Measurements from ENCODE around the gene MEAF6.

Gene MEAF6

GRCh38 chr1:37456614-37457013, 58.0 kb downstream of the MEAF6 start:
- H4K91ac ChIP-seq (ENCODE audit: low read depth, low read length, poor library complexity): no peak overlapping the region
- H2BK5ac ChIP-seq (ENCODE audit: low read length): no peak overlapping the region
- peaks cover 0 to 6% (median 0%) of the 10 kb centered on the region in 3 experiments for H3K27me3 ChIP-seq (ENCODE audit: control insufficient read depth in 3 of 3, insufficient read depth in 3 of 3, low read depth in 1 of 3, low read length in 3 of 3)
- H2AFZ ChIP-seq (ENCODE audit: low read length): no peak overlapping the region
- H3K4me2 ChIP-seq (ENCODE audit: insufficient read depth, low read length, poor library complexity, severe bottlenecking): no peak overlapping the region
- H3K36me3 ChIP-seq (replicated peaks in 1 of 2; ENCODE audit: control insufficient read depth in 2 of 2, insufficient read depth in 2 of 2, low read length in 2 of 2): no peaks in the 10 kb centered on the region
- no peaks in the 10 kb centered on the region for H3K9me3 ChIP-seq (replicated peaks in 1 of 2; ENCODE audit: control insufficient read depth in 2 of 2, insufficient read depth in 1 of 2, low read depth in 1 of 2, low read length in 2 of 2)
- no peaks in the 10 kb centered on the region for H3K79me1 ChIP-seq (ENCODE audit: low read depth, low read length)
- no peak overlapping the region for H3K9ac ChIP-seq (ENCODE audit: low read depth, low read length, poor library complexity)
- peaks cover 6 to 7% of the 10 kb centered on the region in 2 donors for H3K4me1 ChIP-seq (ENCODE audit: control insufficient read depth in 2 of 2, insufficient read depth in 1 of 2, low read depth in 1 of 2, low read length in 2 of 2)
- H3K27ac ChIP-seq (replicated peaks; ENCODE audit: low read length): no peak overlapping the region
- no peak overlapping the region for H2BK120ac ChIP-seq (ENCODE audit: low read depth, low read length)
- H4K8ac ChIP-seq (ENCODE audit: low read depth, low read length): no peak overlapping the region
- H3K14ac ChIP-seq (ENCODE audit: low read length): no peak overlapping the region
- no peak overlapping the region for H2BK15ac ChIP-seq (ENCODE audit: low read length)
- no peak overlapping the region for H3K23ac ChIP-seq (ENCODE audit: low read depth, low read length, poor library complexity)
- no peak overlapping the region for H2BK12ac ChIP-seq (ENCODE audit: low read length)
- no peak overlapping the region for H3K4me3 ChIP-seq (ENCODE audit: low read length in 2 of 2)
- H3K18ac ChIP-seq (ENCODE audit: low read length): no peak overlapping the region
- no peak overlapping the region for H3K4ac ChIP-seq (ENCODE audit: low read length)
- no peak for DNase-seq (ENCODE audit: low spot score)
- no peak overlapping the region for H2AK5ac ChIP-seq (ENCODE audit: low read depth, low read length)

GRCh38 chr1:37455516-37455915, 59.0 kb downstream of the MEAF6 start:
- no peak for DNase-seq (ENCODE audit: low spot score)
- no peak overlapping the region for H3K4me2 ChIP-seq (ENCODE audit: insufficient read depth, low read length, poor library complexity, severe bottlenecking)
- no peaks in the 10 kb centered on the region for H3K36me3 ChIP-seq (replicated peaks in 1 of 2; ENCODE audit: control insufficient read depth in 2 of 2, insufficient read depth in 2 of 2, low read length in 2 of 2)
- no peaks in the 10 kb centered on the region for H3K79me1 ChIP-seq (ENCODE audit: low read depth, low read length)
- WGBS, 2 donors (ENCODE audit: extremely low coverage in 2 of 2, insufficient read length in 2 of 2, insufficient replicate concordance in 1 of 2): no CpG with 5 or more reads among the region's 10 CpGs
- no peak overlapping the region for H3K27ac ChIP-seq (replicated peaks; ENCODE audit: low read length)
- no peak overlapping the region for H3K4me3 ChIP-seq (ENCODE audit: low read length in 2 of 2)
- H3K9ac ChIP-seq (ENCODE audit: low read depth, low read length, poor library complexity): no peak overlapping the region
- no peak overlapping the region for H2BK12ac ChIP-seq (ENCODE audit: low read length)
- no peak overlapping the region for H3K4ac ChIP-seq (ENCODE audit: low read length)
- no peak overlapping the region for H2BK5ac ChIP-seq (ENCODE audit: low read length)
- no peak overlapping the region for H4K8ac ChIP-seq (ENCODE audit: low read depth, low read length)
- H2AK5ac ChIP-seq (ENCODE audit: low read depth, low read length): no peak overlapping the region
- peak overlapping the region; percentile 71 for H2BK15ac ChIP-seq (ENCODE audit: low read length)
- no peak overlapping the region for H2BK120ac ChIP-seq (ENCODE audit: low read depth, low read length)
- H3K14ac ChIP-seq (ENCODE audit: low read length): no peak overlapping the region
- no peaks in the 10 kb centered on the region for H3K9me3 ChIP-seq (replicated peaks in 1 of 2; ENCODE audit: control insufficient read depth in 2 of 2, insufficient read depth in 1 of 2, low read depth in 1 of 2, low read length in 2 of 2)
- H3K18ac ChIP-seq (ENCODE audit: low read length): no peak overlapping the region
- peaks cover 6 to 7% of the 10 kb centered on the region in 2 donors for H3K4me1 ChIP-seq (ENCODE audit: control insufficient read depth in 2 of 2, insufficient read depth in 1 of 2, low read depth in 1 of 2, low read length in 2 of 2)
- H2AFZ ChIP-seq (ENCODE audit: low read length): peak overlapping the region; percentile 65
- H3K23ac ChIP-seq (ENCODE audit: low read depth, low read length, poor library complexity): no peak overlapping the region
- H4K91ac ChIP-seq (ENCODE audit: low read depth, low read length, poor library complexity): no peak overlapping the region
- H3K27me3 ChIP-seq (ENCODE audit: control insufficient read depth in 3 of 3, insufficient read depth in 3 of 3, low read depth in 1 of 3, low read length in 3 of 3): peaks cover 0 to 4% (median 0%) of the 10 kb centered on the region in 3 experiments

- WGBS, 2 donors (ENCODE audit: extremely low coverage in 2 of 2, insufficient read length in 2 of 2, insufficient replicate concordance in 1 of 2): no CpG with 5 or more reads among the region's 7 CpGs
- no peak overlapping the region for H2AFZ ChIP-seq (ENCODE audit: low read length)
- no peaks in the 10 kb centered on the region for H3K36me3 ChIP-seq (replicated peaks in 1 of 2; ENCODE audit: control insufficient read depth in 2 of 2, insufficient read depth in 2 of 2, low read length in 2 of 2)
Observed at GRCh38 chr1:37453647-37454046, 60.9 kb downstream of the MEAF6 start.

GRCh38 chr1:37452416-37452815, 62.1 kb downstream of the MEAF6 start:
- H3K9ac ChIP-seq (ENCODE audit: low read depth, low read length, poor library complexity): no peak overlapping the region
- H4K91ac ChIP-seq (ENCODE audit: low read depth, low read length, poor library complexity): no peak overlapping the region
- H3K4me2 ChIP-seq (ENCODE audit: insufficient read depth, low read length, poor library complexity, severe bottlenecking): no peak overlapping the region
- H3K4ac ChIP-seq (ENCODE audit: low read length): no peak overlapping the region
- no peak overlapping the region for H2AFZ ChIP-seq (ENCODE audit: low read length)
- no peak overlapping the region for H2BK5ac ChIP-seq (ENCODE audit: low read length)
- H2AK5ac ChIP-seq (ENCODE audit: low read depth, low read length): peak overlapping the region; percentile 1
- no peak overlapping the region for H3K14ac ChIP-seq (ENCODE audit: low read length)
- H3K36me3 ChIP-seq (replicated peaks in 1 of 2; ENCODE audit: control insufficient read depth in 2 of 2, insufficient read depth in 2 of 2, low read length in 2 of 2): no peaks in the 10 kb centered on the region
- H2BK12ac ChIP-seq (ENCODE audit: low read length): no peak overlapping the region
- H4K8ac ChIP-seq (ENCODE audit: low read depth, low read length): no peak overlapping the region
- H3K18ac ChIP-seq (ENCODE audit: low read length): peak overlapping the region; percentile 53
- no peak overlapping the region for H2BK120ac ChIP-seq (ENCODE audit: low read depth, low read length)
- no peak overlapping the region for H3K27ac ChIP-seq (replicated peaks; ENCODE audit: low read length)
- H3K27me3 ChIP-seq (ENCODE audit: control insufficient read depth in 3 of 3, insufficient read depth in 3 of 3, low read depth in 1 of 3, low read length in 3 of 3): peaks cover 0 to 24% (median 0%) of the 10 kb centered on the region in 3 experiments
- WGBS, 2 donors (ENCODE audit: extremely low coverage in 2 of 2, insufficient read length in 2 of 2, insufficient replicate concordance in 1 of 2): no CpG with 5 or more reads among the region's 6 CpGs
- peaks cover 6 to 8% of the 10 kb centered on the region in 2 donors for H3K4me1 ChIP-seq (ENCODE audit: control insufficient read depth in 2 of 2, insufficient read depth in 1 of 2, low read depth in 1 of 2, low read length in 2 of 2)
- H3K79me1 ChIP-seq (ENCODE audit: low read depth, low read length): no peaks in the 10 kb centered on the region
- DNase-seq (ENCODE audit: low spot score): no peak
- H3K9me3 ChIP-seq (replicated peaks in 1 of 2; ENCODE audit: control insufficient read depth in 2 of 2, insufficient read depth in 1 of 2, low read depth in 1 of 2, low read length in 2 of 2): no peaks in the 10 kb centered on the region
- H3K23ac ChIP-seq (ENCODE audit: low read depth, low read length, poor library complexity): no peak overlapping the region
- no peak overlapping the region for H2BK15ac ChIP-seq (ENCODE audit: low read length)
- no peak overlapping the region for H3K4me3 ChIP-seq (ENCODE audit: low read length in 2 of 2)

More at GRCh38 chr1:37453647-37454046, 60.9 kb downstream of the MEAF6 start:
- H3K23ac ChIP-seq (ENCODE audit: low read depth, low read length, poor library complexity): no peak overlapping the region
- no peak overlapping the region for H3K27ac ChIP-seq (replicated peaks; ENCODE audit: low read length)
- no peak overlapping the region for H2BK5ac ChIP-seq (ENCODE audit: low read length)
- DNase-seq (ENCODE audit: low spot score): no peak
- H3K18ac ChIP-seq (ENCODE audit: low read length): peak overlapping the region; percentile 45
- H2BK12ac ChIP-seq (ENCODE audit: low read length): peak overlapping the region; percentile 50
- H3K79me1 ChIP-seq (ENCODE audit: low read depth, low read length): no peaks in the 10 kb centered on the region
- H3K27me3 ChIP-seq (ENCODE audit: control insufficient read depth in 3 of 3, insufficient read depth in 3 of 3, low read depth in 1 of 3, low read length in 3 of 3): peaks cover 0 to 17% (median 0%) of the 10 kb centered on the region in 3 experiments
- H4K8ac ChIP-seq (ENCODE audit: low read depth, low read length): no peak overlapping the region
- no peak overlapping the region for H3K4me2 ChIP-seq (ENCODE audit: insufficient read depth, low read length, poor library complexity, severe bottlenecking)
- peak overlapping the region; percentile 57 for H3K9ac ChIP-seq (ENCODE audit: low read depth, low read length, poor library complexity)
- H2AK5ac ChIP-seq (ENCODE audit: low read depth, low read length): peak overlapping the region; percentile 60
- peaks cover 6 to 8% of the 10 kb centered on the region in 2 donors for H3K4me1 ChIP-seq (ENCODE audit: control insufficient read depth in 2 of 2, insufficient read depth in 1 of 2, low read depth in 1 of 2, low read length in 2 of 2)
- H3K4ac ChIP-seq (ENCODE audit: low read length): no peak overlapping the region
- H3K4me3 ChIP-seq (ENCODE audit: low read length in 2 of 2): no peak overlapping the region
- H4K91ac ChIP-seq (ENCODE audit: low read depth, low read length, poor library complexity): no peak overlapping the region
- H3K14ac ChIP-seq (ENCODE audit: low read length): peak overlapping the region; percentile 86
- peak overlapping the region; percentile 93 for H2BK15ac ChIP-seq (ENCODE audit: low read length)
- no peak overlapping the region for H2BK120ac ChIP-seq (ENCODE audit: low read depth, low read length)
- no peaks in the 10 kb centered on the region for H3K9me3 ChIP-seq (replicated peaks in 1 of 2; ENCODE audit: control insufficient read depth in 2 of 2, insufficient read depth in 1 of 2, low read depth in 1 of 2, low read length in 2 of 2)

Measured in neuronal stem cell (in vitro differentiated cells).